Hepatic stellate cell (primary cell): Measurements from ENCODE around the gene CD247.
"Not testable (repeated sequence)": the region's sequence is repeated elsewhere in the genome, so short reads cannot be mapped to it uniquely, and the experiment has no call there.

Source experiments
- DNase-seq: peaks from one replicate; pipeline ENCODE4 v3.0.0; 2011; ENCODE audit warnings: low spot score

The CD247 gene

GRCh38 chr1:167518331-167518700 is at the start of gene CD247:
Gene CD247, minus strand, starts transcription at chr1:167518529. Its CDS starts 64 bp downstream, at chr1:167518465.
- DNase-seq = no peak

- DNase-seq = no peak
Observed at GRCh38 chr1:167567663-167568062, 49.3 kb upstream of the CD247 start.

GRCh38 chr1:167566766-167567165 is 48.4 kb upstream of the CD247 start:
- DNase-seq = no peak

GRCh38 chr1:167565922-167566321 is 47.6 kb upstream of the CD247 start:
- DNase-seq = no peak

- DNase-seq = no peak
Observed at GRCh38 chr1:167564612-167565270, 46.4 kb upstream of the CD247 start.

GRCh38 chr1:167563579-167564246 is 45.4 kb upstream of the CD247 start:
- no peak for DNase-seq

GRCh38 chr1:167562702-167563101 is 44.4 kb upstream of the CD247 start:
- DNase-seq = no peak

- no peak for DNase-seq
Observed at GRCh38 chr1:167561753-167562152, 43.4 kb upstream of the CD247 start.

GRCh38 chr1:167555971-167556714 is 37.8 kb upstream of the CD247 start:
- peak; percentile 64 for DNase-seq

- not testable (repeated sequence) for DNase-seq
Observed at GRCh38 chr1:167555072-167555471, 36.7 kb upstream of the CD247 start.

GRCh38 chr1:167554028-167554779 is 35.9 kb upstream of the CD247 start:
- no peak for DNase-seq

GRCh38 chr1:167553136-167554027 is 35.1 kb upstream of the CD247 start, which contains the start of gene CREG1:
Gene CREG1, minus strand, starts transcription at chr1:167553762.
- peak; percentile 96 for DNase-seq

GRCh38 chr1:167551362-167551761 is 33.0 kb upstream of the CD247 start:
- no peak for DNase-seq

- peak; percentile 45 for DNase-seq
Observed at GRCh38 chr1:167548059-167548932, 30.0 kb upstream of the CD247 start.

- no peak for DNase-seq
Observed at GRCh38 chr1:167546935-167547334, 28.6 kb upstream of the CD247 start.

GRCh38 chr1:167545349-167545748 is 27.0 kb upstream of the CD247 start:
- DNase-seq = no peak

GRCh38 chr1:167544447-167545093 is 26.2 kb upstream of the CD247 start:
- DNase-seq = no peak

GRCh38 chr1:167543199-167543990 is 25.1 kb upstream of the CD247 start:
- no peak for DNase-seq
